Hepatic stellate cell (primary cell): Measurements from ENCODE around the gene ZFP3.
"Not testable (repeated sequence)": the region's sequence is repeated elsewhere in the genome, so short reads cannot be mapped to it uniquely, and the experiment has no call there.

ENCODE experiments used
- DNase-seq: peaks from one replicate; pipeline ENCODE4 v3.0.0; 2011; ENCODE audit warnings: low spot score

Gene ZFP3

DNA sequence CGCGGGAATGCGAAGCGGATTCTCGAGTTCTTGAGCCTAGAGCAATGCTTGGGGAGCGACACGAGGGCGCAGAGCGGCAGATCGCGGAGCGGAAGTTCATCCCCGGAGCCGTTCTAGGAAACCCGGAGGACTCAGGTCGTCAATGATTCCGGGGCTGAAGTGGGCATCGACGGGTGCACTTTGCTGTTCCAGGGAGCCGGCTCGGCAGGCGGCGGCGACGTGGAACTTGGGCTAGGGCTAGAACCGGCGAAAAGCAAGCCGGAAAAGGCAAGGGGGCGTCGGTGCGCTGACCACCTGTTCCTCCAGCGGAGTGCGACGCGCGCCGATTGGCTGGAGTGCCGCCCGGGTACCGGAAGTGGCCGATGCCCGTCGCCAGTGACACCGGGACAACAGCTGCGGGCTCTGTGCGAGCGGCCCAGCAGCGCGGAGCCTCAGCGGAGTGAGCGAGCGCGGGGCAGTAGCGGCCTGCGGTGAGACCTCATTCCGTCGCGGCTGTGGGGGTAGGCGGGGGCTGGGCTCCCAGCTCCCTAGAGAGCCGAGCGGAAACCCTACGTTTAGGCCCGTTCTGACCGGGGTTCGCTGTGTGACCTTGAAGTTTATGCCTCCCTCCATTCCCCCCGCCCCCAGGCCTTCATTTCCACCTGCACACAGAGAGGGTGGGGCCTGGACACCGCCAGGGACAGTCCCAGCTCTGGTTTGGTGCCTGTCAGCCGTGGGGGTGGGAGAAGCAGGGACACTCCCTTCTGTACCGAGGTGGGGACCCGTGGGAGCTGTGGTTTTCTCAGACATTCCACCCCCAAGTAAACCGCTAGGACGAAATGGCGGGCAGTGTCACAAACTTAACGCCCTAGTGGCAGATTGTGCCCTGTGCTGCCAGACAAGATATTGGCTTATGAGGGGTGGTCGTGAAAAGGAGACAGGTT, at the start of gene ZFP3:
ZFP3 (plus strand) TSS at position 362 of the 923 bp plus-strand sequence. CDS start 13,038 bp downstream, outside the sequence.
- DNase-seq: peak; percentile 87

DNA sequence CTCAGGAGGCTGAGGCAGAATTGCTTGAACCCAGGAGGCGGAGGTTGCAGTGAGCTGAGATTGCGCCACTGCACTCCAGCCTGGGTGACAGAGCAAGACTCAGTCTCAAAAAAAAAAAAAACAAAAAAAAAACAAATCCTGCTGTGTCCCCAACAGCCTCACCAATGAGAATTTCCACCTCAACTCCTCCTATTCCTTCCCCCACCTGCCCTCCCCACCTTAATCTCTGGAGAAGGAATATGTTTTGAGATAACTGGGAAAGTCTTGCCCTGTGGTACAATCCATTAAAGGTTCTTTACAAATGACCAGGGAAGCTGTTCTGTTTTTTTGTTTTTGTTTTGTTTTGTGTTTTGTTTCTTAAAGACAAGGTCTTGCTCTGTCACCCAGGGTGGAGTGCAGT, 48.1 kb upstream of the ZFP3 start:
- DNase-seq: not testable (repeated sequence)

DNA sequence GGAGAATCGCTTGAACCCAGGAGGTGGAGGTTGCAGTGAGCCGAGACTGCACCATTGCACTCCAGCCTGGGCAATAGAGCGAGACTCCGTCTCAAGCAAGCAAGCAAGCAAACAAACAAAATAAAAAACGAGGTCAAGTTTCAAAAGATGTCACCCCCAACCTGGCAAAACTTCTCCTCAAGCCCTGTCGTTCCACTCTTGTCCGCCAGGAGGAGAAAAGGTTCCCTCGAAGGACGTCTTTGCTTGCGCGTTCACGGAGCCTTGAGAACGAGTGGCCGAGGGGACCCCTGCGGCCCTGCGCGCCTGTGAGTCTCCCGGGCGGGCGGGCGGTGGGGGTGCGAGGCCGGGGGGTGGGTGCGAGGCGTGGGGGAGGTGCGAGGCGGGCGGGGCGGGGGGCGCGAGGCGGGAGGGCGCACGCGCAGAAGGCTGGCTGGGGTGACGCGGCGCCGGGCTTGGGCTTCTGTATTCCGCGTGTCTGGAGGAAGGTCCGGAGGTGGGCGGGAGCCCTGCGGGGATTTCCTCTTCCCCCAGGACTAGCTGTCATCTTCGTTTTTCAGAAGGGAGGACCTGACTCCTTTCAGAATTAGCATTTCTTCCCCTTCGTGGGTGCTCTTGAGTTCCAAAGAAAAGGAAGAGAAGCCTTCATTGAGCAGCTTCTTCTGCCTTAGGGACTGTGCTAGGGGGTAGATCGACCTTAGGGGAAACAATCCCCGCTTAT, 46.7 kb upstream of the ZFP3 start:
- DNase-seq: peak; percentile 81

DNA sequence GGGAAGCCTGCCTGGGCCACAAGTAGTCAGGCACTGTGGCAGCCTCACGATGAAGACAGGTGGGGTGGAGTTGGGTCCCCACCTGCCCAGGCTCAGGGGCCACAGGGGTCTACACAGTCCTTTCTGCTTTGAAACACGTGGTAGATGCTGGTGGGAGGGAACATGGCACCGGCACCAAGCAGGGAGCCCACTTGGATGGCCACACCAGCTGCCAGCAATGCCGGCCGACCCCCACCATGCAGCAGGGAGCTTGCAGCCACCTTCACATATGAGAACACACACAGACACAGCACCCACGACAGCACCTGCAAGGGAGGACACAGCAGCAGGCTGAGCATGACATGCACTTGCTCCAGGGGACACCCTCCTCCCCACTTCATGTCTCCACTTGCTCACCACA, 45.4 kb upstream of the ZFP3 start:
- DNase-seq: no peak

DNA sequence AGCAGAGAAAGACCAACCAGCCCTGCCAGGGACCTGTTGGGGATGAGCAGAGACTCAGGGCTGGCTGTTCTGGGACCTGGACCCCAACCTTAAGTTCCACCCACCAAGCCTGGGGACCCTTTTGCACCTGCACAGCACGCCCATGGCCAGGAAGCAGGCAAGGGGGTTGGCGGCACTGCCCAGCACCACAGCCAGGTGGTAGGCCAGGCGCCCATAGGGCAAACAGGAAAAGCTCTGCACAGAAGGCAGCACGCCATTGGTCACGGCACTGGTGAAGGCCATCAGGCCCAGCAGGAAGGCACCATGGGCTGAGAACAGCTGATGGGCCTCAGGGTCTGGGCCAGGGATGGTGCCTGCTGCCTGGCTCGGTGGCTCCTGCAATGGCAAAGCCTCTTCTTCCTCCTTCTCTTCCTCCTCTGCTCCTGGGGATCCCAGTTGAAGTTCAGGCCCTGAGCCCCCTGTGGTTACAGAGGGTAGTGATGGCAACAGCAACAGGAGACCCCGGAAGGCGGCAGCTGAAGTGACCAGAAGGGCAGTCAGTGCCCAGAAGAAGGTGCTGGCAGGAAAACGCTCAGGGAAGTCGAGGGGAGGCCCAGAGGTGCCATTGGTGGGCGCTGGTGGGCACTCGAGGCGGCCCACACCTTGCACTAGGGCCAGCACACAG, 44.8 kb upstream of the ZFP3 start:
- no peak for DNase-seq

DNA sequence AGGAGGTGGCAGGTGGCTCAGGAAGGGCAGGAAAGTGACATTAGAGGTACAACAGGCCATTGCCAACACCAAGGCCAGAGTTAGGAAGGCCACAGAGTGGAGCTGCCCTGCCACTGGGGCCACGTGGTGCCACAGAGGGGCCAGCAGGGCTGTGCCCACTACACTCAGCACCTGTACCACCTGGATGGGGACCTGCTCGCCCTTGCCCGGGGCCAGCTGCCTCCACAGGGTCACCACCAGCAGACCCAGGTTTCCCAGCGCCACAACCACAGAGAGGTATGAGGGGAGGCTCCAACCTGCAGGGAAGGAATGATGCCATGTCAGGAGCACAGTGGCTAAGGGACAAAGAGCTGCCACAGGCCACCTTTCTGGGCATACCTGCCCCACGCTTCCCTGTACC, 44.2 kb upstream of the ZFP3 start:
- no peak for DNase-seq

DNA sequence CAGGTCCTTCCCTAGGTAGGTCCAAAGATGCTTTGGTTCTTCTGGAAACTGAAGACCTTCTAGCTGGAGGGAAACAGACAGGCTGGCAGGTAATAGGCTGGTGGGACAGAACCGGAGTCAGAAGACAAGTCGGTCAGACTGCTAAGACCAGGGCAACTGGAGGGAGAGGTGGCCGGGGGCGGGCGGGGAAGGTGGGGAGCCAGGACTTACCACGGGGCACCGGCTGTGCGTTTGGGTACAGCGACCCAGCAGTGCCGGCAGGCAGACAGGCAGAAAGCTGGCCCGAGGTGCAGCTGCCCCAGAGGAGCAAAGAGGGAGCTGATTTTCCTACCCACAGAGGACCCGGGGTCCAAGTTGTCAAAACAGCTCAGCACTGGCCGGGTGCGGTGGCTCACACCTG, 43.6 kb upstream of the ZFP3 start:
- no peak for DNase-seq

DNA sequence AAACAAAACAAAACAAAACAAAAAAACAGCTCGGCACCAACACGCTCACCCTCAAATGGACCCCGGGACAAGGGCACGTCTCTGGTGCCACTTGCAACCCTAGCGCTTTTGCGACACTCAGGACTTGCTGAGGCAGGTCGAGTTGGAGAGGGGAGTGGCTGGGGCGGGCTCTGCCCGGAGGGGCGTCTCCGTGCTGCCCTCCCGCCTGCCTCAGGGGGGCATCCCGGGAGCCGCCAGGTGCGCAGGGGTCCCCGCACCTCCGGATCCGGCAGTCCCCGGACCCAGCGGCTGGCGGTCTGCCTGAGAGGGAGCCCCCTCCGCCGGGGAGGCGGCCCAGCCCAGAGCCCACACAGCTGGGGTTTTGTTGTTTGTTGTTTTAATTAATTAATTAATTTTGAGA, 43.0 kb upstream of the ZFP3 start, which contains the start of gene SLC52A1:
SLC52A1 (minus strand) TSS at position 112 of the 400 bp plus-strand sequence. CDS start 820 bp downstream, outside the sequence.
- DNase-seq: no peak

DNA sequence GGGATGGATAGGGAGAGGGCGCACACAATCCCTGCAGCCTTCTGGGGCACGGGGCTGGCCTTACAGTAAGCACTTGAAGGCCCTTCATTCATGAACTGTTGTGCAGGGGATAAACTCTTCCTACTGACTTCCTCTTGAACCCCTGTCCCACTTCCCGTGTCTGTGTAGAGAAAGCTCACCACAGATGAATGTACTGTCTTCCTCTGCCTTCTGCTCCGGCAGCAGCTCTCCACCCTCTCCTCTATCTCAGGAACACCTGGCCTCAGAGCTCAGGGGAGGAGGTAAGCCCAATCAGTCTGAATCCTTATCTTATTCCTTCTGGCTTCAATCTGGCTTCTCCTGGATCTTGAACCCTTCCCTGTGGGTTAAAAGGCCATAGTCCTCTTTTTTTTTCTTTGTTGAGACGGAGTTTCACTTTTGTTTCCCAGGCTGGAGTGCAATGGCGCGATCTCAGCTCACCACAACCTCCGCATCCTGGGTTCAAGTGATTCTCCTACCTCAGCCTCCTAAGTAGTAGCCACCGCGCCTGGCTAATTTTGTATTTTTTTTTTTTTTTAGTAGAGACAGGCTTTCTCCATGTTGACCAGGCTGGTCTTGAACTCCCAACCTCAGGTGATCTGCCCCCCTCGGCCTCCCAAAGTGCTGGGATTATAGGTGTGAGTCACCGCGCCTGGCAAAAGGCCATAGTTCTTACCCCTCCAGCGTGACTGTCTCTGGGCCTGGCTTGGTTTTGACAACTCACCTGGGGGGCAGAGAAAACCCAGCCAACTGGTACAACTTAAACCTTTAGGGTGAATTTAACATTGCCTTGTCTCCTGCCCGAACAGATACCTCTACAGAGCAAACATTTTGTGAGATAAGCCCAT, 35.9 kb upstream of the ZFP3 start:
- no peak for DNase-seq

DNA sequence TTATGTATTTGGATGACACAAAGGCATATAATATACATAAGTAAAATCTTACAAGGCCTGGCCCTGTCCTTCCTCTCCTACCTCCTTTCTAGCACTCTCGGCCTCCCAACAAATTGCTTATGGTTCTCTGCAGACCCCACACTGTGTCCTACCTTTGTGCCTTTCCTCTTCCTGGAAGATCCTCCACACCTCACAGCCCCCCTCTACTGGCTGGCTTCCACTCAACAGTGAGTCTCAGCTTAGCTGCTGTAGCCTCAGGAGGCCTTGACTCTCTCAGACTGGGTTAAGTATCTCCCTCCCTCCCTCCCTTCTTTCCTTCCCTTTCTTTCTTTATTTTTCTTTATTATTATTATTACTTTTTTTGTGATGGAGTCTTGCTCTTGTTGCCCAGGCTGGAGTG, 34.7 kb upstream of the ZFP3 start:
- no peak for DNase-seq

DNA sequence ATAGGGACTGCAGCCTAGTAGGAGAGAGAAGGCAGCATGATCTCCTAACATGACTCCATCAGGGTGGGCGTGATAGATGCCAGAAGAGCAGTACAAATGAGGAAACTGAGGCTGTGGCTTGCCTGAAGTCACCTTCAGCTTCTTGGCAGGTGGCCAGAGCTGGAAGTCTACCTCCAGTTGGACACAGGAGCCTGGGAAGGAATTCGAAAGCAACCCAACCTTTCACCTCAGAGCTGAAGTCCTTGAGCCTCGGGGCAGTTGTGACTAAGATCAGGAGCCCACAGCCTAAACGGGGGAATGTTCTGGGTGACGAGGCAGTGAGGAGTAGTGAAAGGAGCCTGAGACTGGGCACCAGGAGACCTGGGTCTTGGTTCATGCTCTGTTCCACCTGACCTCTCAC, 33.6 kb upstream of the ZFP3 start:
- DNase-seq: no peak

DNA sequence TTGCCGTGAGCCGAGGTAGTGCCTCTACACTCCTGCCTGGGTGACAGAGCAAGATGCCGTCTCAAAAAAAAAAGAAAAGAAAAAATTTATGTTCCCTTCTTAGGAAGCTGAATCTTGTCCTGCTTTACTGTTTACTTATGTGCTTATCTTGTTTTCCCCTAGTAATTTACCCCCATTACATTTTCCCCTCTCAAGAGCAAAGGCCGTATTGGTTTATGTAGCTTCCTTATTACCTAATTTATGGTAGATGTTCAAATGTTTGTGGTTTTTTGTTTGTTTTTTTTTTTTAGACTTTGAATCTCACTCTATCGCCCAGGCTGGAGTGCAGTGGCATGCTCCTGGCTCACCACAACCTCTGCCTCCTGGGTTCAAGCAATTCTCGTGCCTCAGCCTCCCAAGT, 32.8 kb upstream of the ZFP3 start:
- DNase-seq: no peak

DNA sequence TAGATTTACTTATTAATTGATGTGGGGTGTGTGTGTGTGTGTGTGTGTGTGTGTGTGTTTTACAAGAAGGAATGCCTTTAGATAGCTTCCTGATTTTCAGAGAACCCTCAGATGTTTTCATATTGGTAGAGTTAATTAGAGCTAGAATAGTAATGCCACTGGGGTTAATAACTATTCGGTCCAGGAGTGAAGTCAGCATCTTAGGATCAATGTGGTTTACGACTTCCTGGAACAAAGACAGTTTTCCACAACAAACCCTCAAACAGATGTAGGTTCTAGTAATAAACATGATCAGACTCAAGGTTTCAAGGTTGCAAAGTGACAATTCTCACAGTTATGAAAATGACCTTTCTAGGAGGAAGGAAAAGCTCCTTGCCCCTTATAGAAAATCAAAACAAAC, 30.8 kb upstream of the ZFP3 start:
- DNase-seq: no peak

DNA sequence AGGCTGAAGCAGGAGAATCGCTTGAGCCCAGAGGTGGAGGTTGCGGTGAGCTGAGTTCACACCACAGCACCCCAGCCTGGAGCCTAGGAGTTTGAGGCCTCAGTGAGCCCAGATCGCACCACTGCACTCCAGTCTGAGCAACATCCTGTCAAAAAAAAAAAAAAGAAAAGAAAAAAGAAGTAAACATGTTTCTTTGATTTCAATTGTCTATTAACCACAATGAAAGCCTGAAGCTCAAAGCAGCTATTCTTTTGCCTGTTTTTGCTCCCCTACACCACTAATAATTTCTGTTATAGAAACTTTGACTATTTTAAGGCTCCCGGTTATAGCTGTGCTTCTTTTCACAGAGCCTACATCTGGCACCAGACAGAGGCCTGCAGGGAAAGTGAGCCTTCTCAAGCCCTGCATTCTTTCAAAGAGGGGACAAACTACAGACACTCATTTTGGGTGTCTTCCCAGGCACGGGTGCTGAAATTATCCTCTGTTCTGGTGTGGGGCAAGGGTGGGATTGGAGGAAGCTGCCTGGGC, 28.9 kb upstream of the ZFP3 start:
- DNase-seq: no peak

DNA sequence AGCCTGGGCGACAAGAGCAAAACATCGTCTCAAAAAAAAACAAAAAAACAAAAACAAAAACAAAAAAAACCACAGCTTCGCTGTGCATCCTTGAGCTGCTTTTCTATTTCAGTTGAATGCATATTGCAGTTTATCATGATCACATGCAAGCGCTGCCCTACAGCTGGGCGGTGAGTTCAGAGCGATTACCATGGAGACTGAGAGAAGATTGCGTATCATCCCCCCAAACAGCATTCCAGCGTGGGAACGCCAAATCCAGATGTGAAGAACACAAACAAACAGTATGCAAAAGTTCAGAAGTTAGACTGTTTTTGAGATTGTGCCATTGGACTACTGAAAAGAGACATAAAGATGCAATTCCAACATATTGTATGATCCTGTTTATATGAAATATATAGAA, 28.0 kb upstream of the ZFP3 start:
- no peak for DNase-seq

DNA sequence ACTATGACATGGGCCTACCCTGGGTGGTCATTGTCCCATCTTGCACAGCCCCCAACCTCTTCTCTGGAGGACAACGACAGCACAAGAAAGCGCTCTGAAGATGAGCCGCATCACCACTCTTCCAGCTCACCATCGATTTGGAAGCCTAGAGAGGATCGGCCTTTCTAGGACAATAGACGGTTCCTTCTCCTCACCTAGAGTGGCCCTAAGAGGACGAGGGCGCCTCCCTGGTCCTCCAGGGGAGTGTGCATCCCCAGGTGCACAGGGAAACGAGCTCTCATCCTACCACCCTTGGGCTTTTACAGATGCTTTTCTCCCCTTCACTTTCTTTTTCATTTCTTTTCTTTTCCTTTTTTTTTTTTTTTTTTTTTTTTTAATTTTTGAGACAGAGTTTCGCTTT, 22.7 kb upstream of the ZFP3 start:
- no peak for DNase-seq

DNA sequence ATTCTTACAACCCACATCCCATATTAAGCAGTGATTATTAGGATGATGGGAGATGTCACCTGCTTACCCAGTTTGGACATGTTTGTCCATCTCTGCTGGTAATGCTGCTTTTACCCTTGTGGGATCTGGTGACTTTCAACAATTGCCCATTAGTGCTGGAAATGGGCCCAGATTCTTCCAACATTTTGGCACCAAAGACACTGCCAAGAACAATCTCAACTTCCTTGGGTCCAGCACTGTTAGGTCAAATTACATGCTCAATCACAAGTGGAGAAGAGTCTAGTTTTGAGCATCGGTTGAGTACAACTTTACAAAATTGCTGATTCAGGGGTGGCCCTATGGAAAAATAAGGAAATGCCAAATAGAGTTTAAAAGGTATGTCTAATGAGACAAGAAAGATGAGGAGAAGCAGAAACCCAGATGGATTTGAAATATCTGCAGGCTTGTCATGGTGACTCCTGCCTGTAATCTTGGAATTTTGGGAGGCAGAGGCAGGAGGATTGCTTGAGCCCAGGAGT, 13.0 kb upstream of the ZFP3 start:
- no peak for DNase-seq

DNA sequence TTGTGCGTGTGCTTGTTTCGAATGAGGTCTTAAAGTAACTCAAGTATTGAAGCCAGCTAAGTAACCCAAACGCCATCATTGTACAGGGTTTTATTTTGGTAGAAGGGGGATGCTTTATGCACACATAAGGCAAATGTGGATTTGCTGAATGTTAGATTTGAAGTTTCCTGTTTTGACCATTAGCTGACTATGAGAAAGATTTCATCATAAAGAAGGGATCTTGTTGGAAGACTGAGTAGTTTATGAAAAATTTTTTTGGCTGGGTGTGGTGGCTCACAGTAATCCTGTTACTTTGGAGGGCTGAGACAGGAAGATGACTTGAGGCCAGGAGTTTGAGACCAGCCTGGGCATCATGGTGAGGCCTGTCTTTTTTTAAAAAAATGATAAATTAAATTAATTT, 10.0 kb upstream of the ZFP3 start:
- DNase-seq: no peak

DNA sequence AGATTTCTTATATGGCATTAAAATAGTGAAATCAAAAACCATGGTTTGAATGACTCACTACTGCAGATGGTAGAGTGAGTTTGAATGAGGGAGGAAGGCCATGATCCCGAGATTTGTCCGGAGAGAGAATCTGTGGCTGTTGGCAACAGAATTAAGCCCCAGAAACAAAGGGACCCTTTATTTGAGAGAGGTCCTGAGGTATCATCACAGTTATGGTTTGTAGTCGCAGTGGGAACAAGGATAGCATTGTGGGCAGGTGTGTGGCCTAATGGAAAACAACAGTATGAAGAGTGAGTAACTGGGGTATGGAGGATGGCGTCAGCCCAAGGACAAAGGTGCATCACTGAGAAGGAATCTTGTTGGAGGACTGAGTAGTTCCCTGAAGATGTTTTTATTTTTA, 8.5 kb upstream of the ZFP3 start:
- no peak for DNase-seq

DNA sequence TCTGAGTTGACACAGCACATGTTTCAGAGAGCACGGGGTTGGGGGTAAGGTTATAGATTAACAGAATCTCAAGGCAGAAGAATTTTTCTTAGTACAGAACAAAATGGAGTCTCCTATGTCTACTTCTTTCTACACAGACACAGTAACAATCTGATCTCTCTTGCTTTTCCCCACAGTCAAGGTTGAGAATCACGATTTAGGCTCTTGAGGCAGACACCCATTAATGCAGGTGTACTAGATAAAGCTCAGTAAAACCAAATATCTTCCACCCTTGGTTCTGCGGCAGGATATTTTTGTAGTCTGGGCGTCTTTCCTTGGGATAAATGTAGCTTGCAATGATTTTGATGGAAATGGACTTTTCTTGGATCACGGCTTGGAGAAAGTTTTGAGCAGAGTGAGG, 2.8 kb upstream of the ZFP3 start:
- not testable (repeated sequence) for DNase-seq

DNA sequence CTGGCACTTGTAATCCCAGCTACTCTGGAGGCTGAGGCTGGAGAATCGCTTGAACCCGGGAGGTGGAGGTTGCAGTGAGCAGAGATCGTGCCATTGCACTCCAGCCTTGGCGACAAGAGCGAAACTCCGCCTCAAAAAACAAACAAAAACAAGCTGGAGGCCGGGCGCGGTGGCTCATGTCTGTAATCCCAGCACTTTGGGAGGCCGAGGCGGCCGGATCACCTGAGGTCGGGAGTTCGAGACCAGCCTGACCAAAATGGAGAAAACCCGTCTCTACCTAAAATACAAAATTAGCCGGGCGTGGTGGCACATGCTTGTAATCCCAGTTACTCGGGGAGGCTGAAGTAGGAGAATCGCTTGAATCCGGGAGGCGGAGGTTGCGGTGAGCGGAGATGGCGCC, 992 bp upstream of the ZFP3 start:
- DNase-seq: not testable (repeated sequence)
